HFF-Myc (cell line): ENCODE results near the gene YIF1A.
A peak's percentile ranks its signal among the peaks of the same experiment; 100 is the strongest.
"Not testable (repeated sequence)": the region's sequence is repeated elsewhere in the genome, so short reads cannot be mapped to it uniquely, and the experiment has no call there.

ENCODE experiments used
- DNase-seq: peaks from one replicate; pipeline ENCODE4 v3.0.0-alpha.2; 2011; ENCODE audit warnings: low read depth; ENCODE audit errors: extremely low read depth
- H3K4me3 ChIP-seq: replicated peaks from 2 replicates; pipeline ENCODE4 v1.5.1; 2011; ENCODE audit warnings: low read depth, mild to moderate bottlenecking, control low read depth, low read length
- TF ChIP-seq, protein P1 (sequence below): IDR thresholded peaks from 2 replicates; pipeline ENCODE4 v1.5.1; 2012; ENCODE audit warnings: mild to moderate bottlenecking, low read depth, low read length, control low read depth; ENCODE audit errors: missing control alignments

YIF1A gene

DNA sequence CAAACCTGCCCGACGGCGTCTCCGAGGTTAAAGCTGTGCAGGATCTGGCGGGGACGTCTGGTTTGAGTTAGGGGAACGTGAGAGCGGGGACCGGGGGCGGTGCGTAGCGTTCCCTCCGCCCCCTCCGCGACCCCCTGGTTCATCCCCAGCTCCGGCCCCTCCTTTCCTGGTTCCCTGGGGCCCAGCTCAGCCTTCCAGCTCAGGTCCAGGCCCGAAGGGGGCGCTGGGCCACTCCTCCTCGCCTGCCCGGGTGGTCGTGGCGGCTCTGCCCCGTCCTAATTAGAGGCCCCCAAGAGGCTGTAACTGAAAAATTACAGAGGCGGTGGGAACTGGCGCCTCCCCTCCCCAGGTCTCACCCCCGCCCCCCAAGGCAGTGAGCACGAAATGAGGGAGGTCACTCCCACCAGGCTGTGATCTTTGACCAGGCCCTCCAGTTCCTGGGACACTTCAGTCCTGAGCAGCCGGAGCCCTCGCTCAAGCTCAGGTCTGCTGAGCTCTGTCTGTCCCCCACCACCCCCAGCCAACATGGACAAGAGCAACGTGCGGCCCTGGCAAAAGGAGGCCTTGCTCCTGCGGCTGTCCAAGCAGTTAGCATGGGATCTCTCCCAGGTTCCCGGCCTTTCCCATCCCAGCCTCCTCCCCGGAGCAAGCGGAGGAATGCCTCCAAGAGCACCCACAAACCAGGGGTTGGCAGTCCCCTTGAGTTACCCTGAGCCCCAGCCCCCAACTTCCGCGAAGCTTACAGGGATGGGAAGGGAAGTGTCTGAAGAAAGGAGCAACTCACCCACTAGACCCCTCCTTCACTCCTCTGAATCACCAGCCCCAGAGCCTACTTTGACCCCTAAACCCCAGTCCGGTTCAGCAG lies 24.6 kb upstream of the YIF1A start:
- no peak for DNase-seq
- peak overlapping the region; percentile 58 for H3K4me3 ChIP-seq
- TF ChIP-seq, protein P1, sequence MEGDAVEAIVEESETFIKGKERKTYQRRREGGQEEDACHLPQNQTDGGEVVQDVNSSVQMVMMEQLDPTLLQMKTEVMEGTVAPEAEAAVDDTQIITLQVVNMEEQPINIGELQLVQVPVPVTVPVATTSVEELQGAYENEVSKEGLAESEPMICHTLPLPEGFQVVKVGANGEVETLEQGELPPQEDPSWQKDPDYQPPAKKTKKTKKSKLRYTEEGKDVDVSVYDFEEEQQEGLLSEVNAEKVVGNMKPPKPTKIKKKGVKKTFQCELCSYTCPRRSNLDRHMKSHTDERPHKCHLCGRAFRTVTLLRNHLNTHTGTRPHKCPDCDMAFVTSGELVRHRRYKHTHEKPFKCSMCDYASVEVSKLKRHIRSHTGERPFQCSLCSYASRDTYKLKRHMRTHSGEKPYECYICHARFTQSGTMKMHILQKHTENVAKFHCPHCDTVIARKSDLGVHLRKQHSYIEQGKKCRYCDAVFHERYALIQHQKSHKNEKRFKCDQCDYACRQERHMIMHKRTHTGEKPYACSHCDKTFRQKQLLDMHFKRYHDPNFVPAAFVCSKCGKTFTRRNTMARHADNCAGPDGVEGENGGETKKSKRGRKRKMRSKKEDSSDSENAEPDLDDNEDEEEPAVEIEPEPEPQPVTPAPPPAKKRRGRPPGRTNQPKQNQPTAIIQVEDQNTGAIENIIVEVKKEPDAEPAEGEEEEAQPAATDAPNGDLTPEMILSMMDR, result peak; percentile 33

DNA sequence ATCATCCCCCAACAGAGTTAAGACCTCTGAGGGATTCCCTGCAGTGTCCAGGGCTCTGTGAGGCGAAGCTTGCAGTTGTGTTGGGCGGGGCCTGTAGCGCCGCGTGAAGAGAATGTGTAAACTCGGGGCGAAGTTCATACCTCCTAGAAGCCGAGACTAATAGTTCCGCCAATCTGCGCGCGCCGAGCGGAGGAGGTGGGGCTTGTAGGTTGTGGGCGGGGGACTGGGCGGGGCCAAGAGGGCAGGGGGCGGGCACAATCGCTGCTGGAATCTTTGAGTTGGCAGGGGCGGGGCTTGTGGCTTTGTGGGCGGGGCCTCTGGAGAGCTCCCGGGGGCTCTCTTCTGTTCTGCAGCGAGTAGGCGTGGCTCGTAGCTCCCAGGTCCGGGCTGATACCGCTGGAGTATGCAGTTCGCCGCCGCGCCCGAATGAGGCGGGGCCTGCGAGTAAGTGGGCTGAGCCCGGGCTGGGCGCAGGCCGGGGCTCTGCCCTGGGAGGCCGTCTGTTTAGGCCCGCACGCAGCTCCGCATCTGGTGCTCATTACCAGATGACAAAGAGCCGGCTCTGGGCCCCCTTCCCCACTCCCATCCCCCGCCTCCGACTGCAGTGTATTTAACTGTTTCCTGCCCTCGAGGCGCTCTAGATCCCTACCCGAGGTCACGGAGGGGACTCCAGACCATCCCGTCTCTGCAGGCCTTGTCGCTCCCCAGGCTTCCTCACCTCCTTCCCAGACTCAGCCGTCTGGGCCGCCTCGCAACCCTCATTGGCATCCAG lies 23.8 kb upstream of the YIF1A start:
- peak; percentile 95 for DNase-seq
- TF ChIP-seq, protein P1, result no peak
- peak overlapping the region; percentile 58 for H3K4me3 ChIP-seq

DNA sequence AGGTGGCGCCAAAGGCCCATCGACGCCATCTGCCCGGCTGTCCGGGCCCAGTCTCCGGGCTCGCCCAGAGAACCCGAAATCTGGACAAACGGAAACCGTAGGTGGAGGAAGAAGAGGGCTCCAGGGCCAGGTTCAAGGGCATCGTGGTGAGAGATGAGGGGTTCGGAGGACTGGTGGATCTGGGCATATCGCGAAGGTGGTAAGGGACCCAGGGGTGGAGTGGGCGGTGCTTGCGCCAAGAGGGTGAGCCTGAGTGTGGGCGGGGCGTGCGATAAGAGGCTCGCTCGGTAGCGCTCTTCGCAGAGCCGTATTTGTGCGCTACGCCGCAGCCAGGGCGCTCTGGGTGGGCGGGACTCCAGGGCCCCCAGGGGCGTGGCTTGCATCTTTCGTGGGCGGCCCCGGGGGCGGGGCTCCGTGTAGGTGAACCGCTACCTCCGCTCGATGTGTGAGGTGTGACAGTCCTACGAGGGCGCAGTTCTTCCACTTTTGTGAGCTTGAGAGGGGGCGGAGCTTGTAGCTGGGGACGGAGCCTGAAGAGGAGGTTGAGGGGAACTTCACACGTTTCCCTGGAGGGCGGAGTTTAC lies 23.1 kb upstream of the YIF1A start:
- no peak for DNase-seq
- TF ChIP-seq, protein P1, result no peak

GRCh38 chr11:66311470-66311964 lies 22.6 kb upstream of the YIF1A start:
- peak overlapping the region; percentile 47 for H3K4me3 ChIP-seq
- DNase-seq, result no peak
- TF ChIP-seq, protein P1, result peak; percentile 93

More for the DNA sequence above, 23.1 kb upstream of the YIF1A start:
- H3K4me3 ChIP-seq, result peak overlapping the region; percentile 47

DNA sequence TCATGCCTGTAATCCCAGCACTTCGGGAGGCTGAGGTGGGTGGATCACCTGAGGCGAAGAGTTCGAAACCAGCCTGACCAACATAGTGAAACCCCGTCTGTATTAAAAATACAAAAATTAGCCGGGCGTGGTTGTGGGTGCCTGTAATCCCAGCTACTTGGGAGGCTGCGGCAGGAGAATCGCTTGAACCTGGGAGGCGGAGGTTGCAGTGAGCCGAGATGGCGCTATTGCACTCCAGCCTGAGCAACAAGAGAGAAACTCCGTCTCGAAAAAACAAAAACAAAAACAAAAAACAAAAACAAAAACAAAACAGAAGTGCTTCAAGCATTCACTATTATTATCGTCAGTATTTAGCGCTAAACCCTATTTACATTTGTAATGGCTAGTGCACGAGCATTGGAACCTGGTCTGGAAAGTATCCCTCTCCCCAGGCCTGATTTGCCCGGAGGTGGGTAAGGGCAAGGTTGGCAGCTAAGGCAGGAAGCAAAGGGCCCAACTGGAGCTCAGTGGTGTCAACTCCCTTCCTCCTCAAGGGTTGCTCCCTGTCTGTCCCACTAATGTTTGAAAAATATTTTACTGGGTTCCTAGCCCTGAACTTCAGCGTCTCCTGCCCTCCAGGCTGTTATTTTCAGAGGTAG lies 22.0 kb upstream of the YIF1A start:
- DNase-seq, H3K4me3 ChIP-seq: not testable (repeated sequence)

GRCh38 chr11:66310324-66310723 lies 21.4 kb upstream of the YIF1A start:
- no peak for DNase-seq
- no peak overlapping the region for H3K4me3 ChIP-seq
- TF ChIP-seq, protein P1, result no peak

DNA sequence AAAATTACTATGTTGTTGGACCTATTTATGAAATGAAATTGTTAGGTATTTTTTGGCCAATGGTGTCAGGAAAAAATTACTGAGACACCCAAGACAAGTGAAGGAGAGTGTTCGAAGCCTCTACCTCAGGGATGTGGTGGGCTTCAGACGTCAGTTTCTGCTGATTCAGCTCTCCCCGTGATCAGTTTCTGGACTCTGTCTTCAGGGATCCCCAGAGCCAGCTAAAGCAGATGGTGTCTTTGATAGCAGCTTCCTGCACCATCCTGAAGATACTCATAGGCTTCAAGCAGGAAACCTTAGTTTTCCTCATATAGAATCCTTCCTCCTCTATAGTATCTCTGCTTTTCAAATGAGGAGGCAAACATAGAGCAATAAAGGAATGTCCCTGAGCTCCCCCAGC lies 20.5 kb upstream of the YIF1A start:
- TF ChIP-seq, protein P1, result no peak
- DNase-seq, result no peak
- no peak overlapping the region for H3K4me3 ChIP-seq
